Loucy (cell line): ENCODE data around the gene FAU.

ENCODE experiments used
- CTCF ChIP-seq: fragments of 200-600 bp; sonication (generic); conservative IDR thresholded peaks from 2 replicates; pipeline ENCODE4 v1.5.1; 2014; ENCODE audit warnings: mild to moderate bottlenecking, antibody characterized with exemption, low read length
- EZH2phosphoT487 ChIP-seq: fragments of 200-600 bp; IDR thresholded peaks from 2 replicates; pipeline ENCODE4 v1.6.1; 2018; ENCODE audit warnings: antibody characterized with exemption, mild to moderate bottlenecking, moderate library complexity, borderline replicate concordance

- no peak for TF ChIP-seq CTCF
- no peak for TF ChIP-seq EZH2phosphoT487
These were observed 7.9 kb upstream of the FAU start for GRCh38 chr11:65129649-65130441.
